ENCODE measurements around the gene ANKIB1. TPM values are rescaled to one million over a fixed set of nuclear protein-coding genes. Genes with fewer than 3 reads are reported as not detected.

ANKIB1 gene
- total RNA-seq, 3 donors from 2014 or later (not counting 1 experiment from before 2014, with no cell fraction given), result 70.6 to 90.2 (median 86.6) TPM

DNA sequence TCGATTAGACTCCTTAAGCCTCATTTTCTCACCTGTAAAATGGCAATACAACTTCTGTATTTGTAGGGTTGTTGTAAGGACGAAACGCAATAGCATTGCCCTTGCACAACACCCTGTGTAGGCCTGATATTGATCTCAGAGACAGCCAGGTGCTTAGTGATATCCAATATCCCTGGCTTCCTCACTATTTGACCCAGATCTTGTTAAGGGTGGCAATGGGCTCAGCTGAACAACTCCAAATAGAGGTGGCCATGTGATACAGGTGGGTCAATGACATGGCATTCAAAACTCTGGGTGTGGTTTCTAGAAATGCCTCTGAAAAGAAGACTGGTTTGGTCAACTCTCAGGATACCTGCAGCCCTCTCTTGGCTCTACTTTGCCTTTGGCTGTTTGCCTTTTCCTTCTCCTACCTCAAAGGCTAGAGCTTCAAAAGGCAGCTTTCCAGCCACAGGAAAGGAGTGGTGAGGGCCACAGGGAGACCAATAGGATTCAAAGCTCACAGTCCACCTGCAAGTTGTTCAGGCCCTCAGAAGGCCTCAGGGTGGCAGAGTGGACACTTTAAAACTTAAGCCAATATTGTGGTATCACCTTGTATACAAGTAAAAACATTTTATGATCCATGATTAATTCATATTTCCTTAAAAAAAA lies 186.6 kb downstream of the ANKIB1 start:
- H3K27me3 Mint-ChIP-seq (ENCODE audit: low read depth in 2 of 2), result peaks cover 3 to 12% of the 10 kb centered on the region in 2 donors
- H3K36me3 ChIP-seq (ENCODE audit: control insufficient read depth, insufficient read depth, low read length), result no peaks in the 10 kb centered on the region
- no peaks in the 10 kb centered on the region for H3K9me3 ChIP-seq (ENCODE audit: control insufficient read depth, insufficient read depth, low read length)
- H3K27me3 ChIP-seq (ENCODE audit: control insufficient read depth, insufficient read depth, low read length), result no peaks in the 10 kb centered on the region
- no peak overlapping the region for H3K4me3 Mint-ChIP-seq
- H3K4me1 Mint-ChIP-seq, result no peaks in the 10 kb centered on the region
- H3K36me3 Mint-ChIP-seq, result no peaks in the 10 kb centered on the region
- H3K27ac ChIP-seq (ENCODE audit: low read length), result no peak overlapping the region
- WGBS (ENCODE audit: insufficient coverage), result 100% methylated on average over 1 of the region's 3 CpGs
- TF ChIP-seq, protein P1, sequence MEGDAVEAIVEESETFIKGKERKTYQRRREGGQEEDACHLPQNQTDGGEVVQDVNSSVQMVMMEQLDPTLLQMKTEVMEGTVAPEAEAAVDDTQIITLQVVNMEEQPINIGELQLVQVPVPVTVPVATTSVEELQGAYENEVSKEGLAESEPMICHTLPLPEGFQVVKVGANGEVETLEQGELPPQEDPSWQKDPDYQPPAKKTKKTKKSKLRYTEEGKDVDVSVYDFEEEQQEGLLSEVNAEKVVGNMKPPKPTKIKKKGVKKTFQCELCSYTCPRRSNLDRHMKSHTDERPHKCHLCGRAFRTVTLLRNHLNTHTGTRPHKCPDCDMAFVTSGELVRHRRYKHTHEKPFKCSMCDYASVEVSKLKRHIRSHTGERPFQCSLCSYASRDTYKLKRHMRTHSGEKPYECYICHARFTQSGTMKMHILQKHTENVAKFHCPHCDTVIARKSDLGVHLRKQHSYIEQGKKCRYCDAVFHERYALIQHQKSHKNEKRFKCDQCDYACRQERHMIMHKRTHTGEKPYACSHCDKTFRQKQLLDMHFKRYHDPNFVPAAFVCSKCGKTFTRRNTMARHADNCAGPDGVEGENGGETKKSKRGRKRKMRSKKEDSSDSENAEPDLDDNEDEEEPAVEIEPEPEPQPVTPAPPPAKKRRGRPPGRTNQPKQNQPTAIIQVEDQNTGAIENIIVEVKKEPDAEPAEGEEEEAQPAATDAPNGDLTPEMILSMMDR (IDR thresholded peaks at IDR 0.05), result no peak
- DNase-seq (no peak), ATAC-seq (no peak)
- no peaks in the 10 kb centered on the region for H3K4me1 ChIP-seq (ENCODE audit: control insufficient read depth, insufficient read depth, low read length)
- no peaks in the 10 kb centered on the region for H3K9me3 Mint-ChIP-seq
- intact Hi-C loops (cut with micrococcal nuclease), result no loop called here
- no peak overlapping the region for H3K4me3 ChIP-seq (ENCODE audit: low read length)
- H3K27ac Mint-ChIP-seq, result no peak overlapping the region

DNA sequence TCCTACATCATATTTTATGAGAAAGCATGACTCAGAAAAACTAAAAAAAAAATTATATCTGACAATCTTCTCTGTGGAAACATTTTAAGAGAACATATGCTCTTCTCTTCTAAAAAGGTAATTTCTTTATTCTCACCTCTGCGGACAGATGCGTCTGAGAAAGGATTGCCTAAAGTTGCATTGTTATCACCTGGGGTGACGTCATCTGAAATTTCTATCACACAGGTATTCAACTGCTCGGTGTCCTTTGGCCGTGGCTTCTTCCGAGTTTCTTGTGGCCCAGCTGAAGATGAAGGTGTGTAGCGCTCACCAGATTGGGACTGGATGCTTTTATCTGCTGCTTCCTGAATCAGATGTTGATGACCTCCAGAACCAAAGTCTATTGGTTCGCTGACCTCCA lies 187.2 kb downstream of the ANKIB1 start:
- no peak overlapping the region for H3K27ac Mint-ChIP-seq
- H3K36me3 Mint-ChIP-seq, result no peaks in the 10 kb centered on the region
- no peak overlapping the region for H3K4me3 Mint-ChIP-seq
- H3K27me3 Mint-ChIP-seq (ENCODE audit: low read depth in 2 of 2), result peaks cover 3 to 8% of the 10 kb centered on the region in 2 donors
- WGBS (ENCODE audit: insufficient coverage), result 94% methylated on average over 7 of the region's 8 CpGs
- H3K9me3 Mint-ChIP-seq, result no peaks in the 10 kb centered on the region
- intact Hi-C loops (cut with micrococcal nuclease), result no loop called here
- H3K4me3 ChIP-seq (ENCODE audit: low read length), result no peak overlapping the region
- H3K9me3 ChIP-seq (ENCODE audit: control insufficient read depth, insufficient read depth, low read length), result no peaks in the 10 kb centered on the region
- DNase-seq, result no peak
- TF ChIP-seq, protein P1 (IDR thresholded peaks at IDR 0.05), result no peak
- no peak overlapping the region for H3K27ac ChIP-seq (ENCODE audit: low read length)
- no peaks in the 10 kb centered on the region for H3K4me1 Mint-ChIP-seq
- no peaks in the 10 kb centered on the region for H3K36me3 ChIP-seq (ENCODE audit: control insufficient read depth, insufficient read depth, low read length)
- no peak for ATAC-seq
- H3K27me3 ChIP-seq (ENCODE audit: control insufficient read depth, insufficient read depth, low read length), result no peaks in the 10 kb centered on the region
- no peaks in the 10 kb centered on the region for H3K4me1 ChIP-seq (ENCODE audit: control insufficient read depth, insufficient read depth, low read length)

DNA sequence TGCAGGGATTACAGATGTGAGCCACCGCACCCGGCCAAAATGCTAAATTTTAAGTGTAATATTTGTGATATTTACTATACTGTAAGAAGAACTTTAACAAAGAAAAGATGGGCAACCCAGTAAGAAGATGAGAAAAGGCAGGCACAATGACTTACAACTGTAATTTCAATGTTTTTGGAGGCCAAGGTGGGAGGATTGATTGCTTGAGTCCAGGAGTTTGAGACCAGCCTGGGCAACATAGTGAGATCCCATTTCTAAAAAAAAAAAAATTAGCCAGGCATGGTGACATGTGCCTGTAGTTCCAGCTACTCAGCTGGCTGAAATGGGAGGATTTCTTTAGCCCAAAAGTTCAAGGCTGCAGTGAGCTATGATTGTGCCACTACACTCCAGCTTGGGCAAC lies 189.8 kb downstream of the ANKIB1 start:
- no CpG with 5 or more reads among the region's 2 CpGs for WGBS (ENCODE audit: insufficient coverage)
- DNase-seq, result no peak
- H3K9me3 ChIP-seq (ENCODE audit: control insufficient read depth, insufficient read depth, low read length), result no peaks in the 10 kb centered on the region
- no peak overlapping the region for H3K27ac ChIP-seq (ENCODE audit: low read length)
- TF ChIP-seq, protein P1 (IDR thresholded peaks at IDR 0.05), result no peak
- intact Hi-C loops (cut with micrococcal nuclease), result no loop called here
- no peak overlapping the region for H3K27ac Mint-ChIP-seq
- H3K27me3 Mint-ChIP-seq (ENCODE audit: low read depth in 2 of 2), result peaks cover 11 to 12% of the 10 kb centered on the region in 2 donors
- H3K4me1 Mint-ChIP-seq, result no peaks in the 10 kb centered on the region
- no peaks in the 10 kb centered on the region for H3K36me3 Mint-ChIP-seq
- no peaks in the 10 kb centered on the region for H3K36me3 ChIP-seq (ENCODE audit: control insufficient read depth, insufficient read depth, low read length)
- H3K4me3 ChIP-seq (ENCODE audit: low read length), result no peak overlapping the region
- no peaks in the 10 kb centered on the region for H3K9me3 Mint-ChIP-seq
- ATAC-seq, result no peak
- H3K27me3 ChIP-seq (ENCODE audit: control insufficient read depth, insufficient read depth, low read length), result no peaks in the 10 kb centered on the region
- no peaks in the 10 kb centered on the region for H3K4me1 ChIP-seq (ENCODE audit: control insufficient read depth, insufficient read depth, low read length)
- no peak overlapping the region for H3K4me3 Mint-ChIP-seq
